ENCODE data around the gene STXBP6.

Gene STXBP6

GRCh38 chr14:25067600-25067999, 17.7 kb upstream of the STXBP6 start:
- ATAC-seq (ENCODE audit: low read depth) = no peak
- H3K27me3 ChIP-seq (ENCODE audit: insufficient read depth, poor library complexity, severe bottlenecking) = peaks cover 10% of the 10 kb centered on the region
- no peak for TF ChIP-seq CTCF (IDR thresholded peaks at IDR 0.05; ENCODE audit: poor library complexity, severe bottlenecking)

GRCh38 chr14:25062022-25062321, 12.0 kb upstream of the STXBP6 start:
- Histone ChIP-seq H3K4me3 (ENCODE audit: severe bottlenecking) (no peak overlapping the region), H3K4me1 (ENCODE audit: insufficient read depth, poor library complexity, severe bottlenecking) (no peaks in the 10 kb centered on the region), H3K27me3 (ENCODE audit: insufficient read depth, poor library complexity, severe bottlenecking) (peaks cover 19% of the 10 kb centered on the region), H3K27ac (ENCODE audit: poor library complexity, severe bottlenecking) (no peak overlapping the region), H3K36me3 (ENCODE audit: low read depth) (no peaks in the 10 kb centered on the region), H3K9me3 (ENCODE audit: severe bottlenecking) (no peaks in the 10 kb centered on the region)
- ATAC-seq (ENCODE audit: low read depth) (no peak), DNase-seq (ENCODE audit: low spot score) (no peak)
- no peak for TF ChIP-seq CTCF (IDR thresholded peaks at IDR 0.05; ENCODE audit: poor library complexity, severe bottlenecking)

More at GRCh38 chr14:25067600-25067999, 17.7 kb upstream of the STXBP6 start:
- no peaks in the 10 kb centered on the region for H3K36me3 ChIP-seq (ENCODE audit: low read depth)
- DNase-seq (ENCODE audit: low spot score) = no peak
- H3K9me3 ChIP-seq (ENCODE audit: severe bottlenecking) = no peaks in the 10 kb centered on the region
- no peaks in the 10 kb centered on the region for H3K4me1 ChIP-seq (ENCODE audit: insufficient read depth, poor library complexity, severe bottlenecking)
- H3K27ac ChIP-seq (ENCODE audit: poor library complexity, severe bottlenecking) = no peak overlapping the region
- H3K4me3 ChIP-seq (ENCODE audit: severe bottlenecking) = no peak overlapping the region

GRCh38 chr14:25056688-25057078, 6.7 kb upstream of the STXBP6 start:
- ATAC-seq (ENCODE audit: low read depth) = no peak
- H3K4me1 ChIP-seq (ENCODE audit: insufficient read depth, poor library complexity, severe bottlenecking) = no peaks in the 10 kb centered on the region
- peaks cover 45% of the 10 kb centered on the region for H3K27me3 ChIP-seq (ENCODE audit: insufficient read depth, poor library complexity, severe bottlenecking)
- H3K4me3 ChIP-seq (ENCODE audit: severe bottlenecking) = no peak overlapping the region
- DNase-seq (ENCODE audit: low spot score) = no peak
- H3K9me3 ChIP-seq (ENCODE audit: severe bottlenecking) = no peaks in the 10 kb centered on the region
- TF ChIP-seq CTCF (IDR thresholded peaks at IDR 0.05; ENCODE audit: poor library complexity, severe bottlenecking) = no peak
- no peaks in the 10 kb centered on the region for H3K36me3 ChIP-seq (ENCODE audit: low read depth)
- H3K27ac ChIP-seq (ENCODE audit: poor library complexity, severe bottlenecking) = no peak overlapping the region

GRCh38 chr14:25055992-25056687, 6.2 kb upstream of the STXBP6 start:
- H3K4me3 ChIP-seq (ENCODE audit: severe bottlenecking) = no peak overlapping the region
- no peak overlapping the region for H3K27ac ChIP-seq (ENCODE audit: poor library complexity, severe bottlenecking)
- no peaks in the 10 kb centered on the region for H3K9me3 ChIP-seq (ENCODE audit: severe bottlenecking)
- H3K4me1 ChIP-seq (ENCODE audit: insufficient read depth, poor library complexity, severe bottlenecking) = no peaks in the 10 kb centered on the region
- no peak for ATAC-seq (ENCODE audit: low read depth)
- DNase-seq (ENCODE audit: low spot score) = no peak
- no peaks in the 10 kb centered on the region for H3K36me3 ChIP-seq (ENCODE audit: low read depth)
- TF ChIP-seq CTCF (IDR thresholded peaks at IDR 0.05; ENCODE audit: poor library complexity, severe bottlenecking) = no peak
- peaks cover 51% of the 10 kb centered on the region for H3K27me3 ChIP-seq (ENCODE audit: insufficient read depth, poor library complexity, severe bottlenecking)

GRCh38 chr14:25055005-25055404, 5.1 kb upstream of the STXBP6 start:
- H3K4me3 ChIP-seq (ENCODE audit: severe bottlenecking) = no peak overlapping the region
- H3K9me3 ChIP-seq (ENCODE audit: severe bottlenecking) = no peaks in the 10 kb centered on the region
- ATAC-seq (ENCODE audit: low read depth) (no peak), DNase-seq (ENCODE audit: low spot score) (no peak)
- no peak overlapping the region for H3K27ac ChIP-seq (ENCODE audit: poor library complexity, severe bottlenecking)
- H3K4me1 ChIP-seq (ENCODE audit: insufficient read depth, poor library complexity, severe bottlenecking) = no peaks in the 10 kb centered on the region
- no peak for TF ChIP-seq CTCF (IDR thresholded peaks at IDR 0.05; ENCODE audit: poor library complexity, severe bottlenecking)
- H3K27me3 ChIP-seq (ENCODE audit: insufficient read depth, poor library complexity, severe bottlenecking) = peaks cover 57% of the 10 kb centered on the region
- H3K36me3 ChIP-seq (ENCODE audit: low read depth) = no peaks in the 10 kb centered on the region
